ENCODE results near the gene PKD2L1.
A peak's percentile ranks its signal among the peaks of the same experiment; 100 is the strongest.
"Not testable (repeated sequence)": the region's sequence is repeated elsewhere in the genome, so short reads cannot be mapped to it uniquely, and the experiment has no call there.

Gene PKD2L1

GRCh38 chr10:100328198-100328597 is 1.8 kb downstream of the PKD2L1 start:
- no peak for DNase-seq

- no peak for DNase-seq
Measured at GRCh38 chr10:100327718-100328009, 2.4 kb downstream of the PKD2L1 start.

- no peak for DNase-seq
Measured at GRCh38 chr10:100327007-100327717, 2.9 kb downstream of the PKD2L1 start.

- DNase-seq: no peak
Measured at GRCh38 chr10:100325158-100325557, 4.9 kb downstream of the PKD2L1 start.

DNA sequence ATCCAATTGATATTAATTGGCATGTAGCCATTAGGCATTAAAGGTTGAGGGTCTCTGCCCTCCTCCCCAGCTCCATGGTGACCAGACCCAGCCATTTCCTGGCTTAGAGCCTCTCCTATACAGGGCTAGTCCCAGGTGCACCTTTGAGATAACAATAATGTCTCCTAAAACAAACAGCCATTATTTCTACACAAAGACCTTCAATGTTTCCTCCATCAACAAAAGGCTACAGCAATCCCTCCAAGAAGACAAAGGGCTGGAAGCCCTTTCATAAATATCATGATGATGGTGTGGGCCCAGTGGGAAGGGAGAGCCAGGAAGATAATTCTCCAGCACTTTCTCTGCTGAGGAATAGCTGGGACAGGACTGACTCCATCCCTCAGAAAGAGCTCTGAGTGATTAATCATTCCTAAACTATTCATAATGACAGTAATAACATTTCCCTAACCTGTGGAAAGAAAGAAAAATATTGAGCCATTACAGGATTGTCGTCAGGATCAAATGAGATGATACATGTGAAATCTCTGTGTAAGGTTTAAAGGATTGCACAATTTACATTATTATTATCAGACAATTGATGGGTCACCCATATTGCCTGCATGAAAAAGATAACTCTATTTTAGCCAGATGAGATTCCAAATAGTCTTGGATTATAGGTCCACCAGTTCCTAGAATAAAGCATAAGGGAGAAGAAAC is 10.2 kb downstream of the PKD2L1 start:
- DNase-seq: no peak

DNA sequence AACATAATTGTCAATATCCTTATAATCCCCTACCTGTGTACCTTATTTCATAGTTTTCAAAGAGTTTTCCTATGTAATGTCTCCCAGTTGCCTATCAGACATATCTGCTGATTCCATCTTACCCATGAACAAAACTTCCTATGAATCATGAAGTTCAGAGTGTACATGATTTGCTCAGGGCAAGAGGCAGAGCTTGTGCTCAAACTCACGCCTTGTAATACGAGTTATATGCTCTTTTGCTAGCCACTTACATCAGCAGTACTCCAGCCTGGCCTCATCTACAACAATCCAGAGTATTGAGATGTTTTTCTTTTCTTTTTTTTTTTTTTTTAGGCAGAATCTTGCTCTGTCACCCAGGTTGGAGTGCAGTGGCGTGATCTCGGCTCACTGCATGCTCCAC is 11.8 kb downstream of the PKD2L1 start:
- DNase-seq: no peak

GRCh38 chr10:100315615-100316014 is 14.4 kb downstream of the PKD2L1 start:
- no peak for DNase-seq

DNA sequence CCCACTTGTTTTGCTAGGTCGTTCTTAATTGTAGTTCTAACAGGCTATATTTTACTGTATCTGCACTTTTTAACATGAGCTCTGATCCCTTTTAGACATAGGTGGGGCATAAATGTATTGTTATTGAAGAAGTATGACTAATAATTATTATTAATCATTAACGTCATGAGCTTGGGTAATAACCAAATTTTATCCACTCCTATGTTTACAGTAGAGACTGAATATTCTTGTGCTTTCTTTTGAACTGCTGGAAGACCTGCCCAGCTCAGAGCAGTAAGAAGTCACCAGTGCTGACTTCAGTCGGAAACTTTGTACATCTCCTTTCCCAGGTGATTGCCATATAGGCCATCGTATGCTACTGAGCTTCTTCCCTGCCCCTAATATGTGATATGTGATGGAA is 18.7 kb downstream of the PKD2L1 start:
- DNase-seq: no peak

DNA sequence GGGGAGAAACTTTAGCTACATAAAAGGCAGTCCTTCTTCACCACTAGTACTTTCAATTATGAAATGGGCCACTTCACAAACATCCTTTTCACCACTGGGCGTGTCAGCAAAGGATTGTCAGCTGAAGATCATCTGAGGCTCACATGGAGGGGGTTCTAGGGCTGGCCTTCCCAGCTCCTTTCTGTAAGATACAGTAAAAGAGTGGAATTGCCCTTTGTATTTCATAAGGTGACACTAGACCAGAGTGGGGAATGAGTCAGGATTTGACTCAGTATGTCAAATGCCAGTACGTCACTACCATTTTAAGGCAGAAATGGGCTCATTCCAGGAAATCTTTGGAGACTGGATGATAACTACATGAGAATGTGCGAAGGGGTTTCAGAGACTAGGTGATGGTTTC is 22.3 kb downstream of the PKD2L1 start:
- DNase-seq: no peak

- DNase-seq: no peak
Measured at GRCh38 chr10:100306861-100307260, 23.2 kb downstream of the PKD2L1 start.

DNA sequence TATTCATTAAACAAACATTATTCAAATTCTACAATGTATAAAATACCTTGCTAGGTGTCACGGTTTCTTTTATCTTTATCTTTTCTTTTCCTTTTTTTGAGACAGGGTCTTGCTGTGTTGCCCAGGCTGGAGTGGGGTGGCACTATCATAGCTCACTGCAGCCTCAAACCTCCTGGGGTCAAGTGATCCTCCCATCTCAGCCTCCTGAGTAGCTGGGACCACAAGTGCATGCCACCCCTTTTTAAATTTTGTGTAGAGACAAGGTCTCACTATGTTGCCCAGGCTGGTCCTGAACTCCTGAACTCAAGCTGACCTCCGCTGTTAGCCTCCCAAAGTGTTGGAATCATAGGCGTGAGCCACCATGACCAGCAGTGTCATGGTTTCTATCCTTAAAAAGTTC is 25.6 kb downstream of the PKD2L1 start:
- DNase-seq: no peak

GRCh38 chr10:100303724-100304319 is 26.2 kb downstream of the PKD2L1 start:
- no peak for DNase-seq

GRCh38 chr10:100301123-100301522 is 28.9 kb downstream of the PKD2L1 start:
- not testable (repeated sequence) for DNase-seq

DNA sequence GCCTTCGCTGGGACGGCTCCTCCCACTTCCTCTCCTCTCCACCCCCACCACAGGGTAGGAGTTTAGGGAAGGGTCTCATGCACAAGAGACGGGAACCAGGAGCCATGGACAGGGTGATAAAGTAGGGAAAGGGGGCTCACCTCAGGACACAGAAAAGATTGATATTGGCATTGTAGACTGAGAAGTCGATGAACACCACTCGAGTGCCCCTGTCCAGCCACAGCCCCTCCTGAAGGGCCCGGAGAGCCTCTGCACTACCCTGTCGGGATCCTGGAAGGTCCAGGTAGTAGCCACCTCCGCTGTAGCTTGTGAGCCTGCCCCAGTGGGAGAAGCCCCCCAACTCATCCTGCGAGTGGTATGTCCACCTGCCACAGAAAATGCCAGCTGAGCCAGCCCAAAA is 32.8 kb downstream of the PKD2L1 start:
- no peak for DNase-seq

GRCh38 chr10:100293066-100293465 is 37.0 kb downstream of the PKD2L1 start:
- no peak for DNase-seq

DNA sequence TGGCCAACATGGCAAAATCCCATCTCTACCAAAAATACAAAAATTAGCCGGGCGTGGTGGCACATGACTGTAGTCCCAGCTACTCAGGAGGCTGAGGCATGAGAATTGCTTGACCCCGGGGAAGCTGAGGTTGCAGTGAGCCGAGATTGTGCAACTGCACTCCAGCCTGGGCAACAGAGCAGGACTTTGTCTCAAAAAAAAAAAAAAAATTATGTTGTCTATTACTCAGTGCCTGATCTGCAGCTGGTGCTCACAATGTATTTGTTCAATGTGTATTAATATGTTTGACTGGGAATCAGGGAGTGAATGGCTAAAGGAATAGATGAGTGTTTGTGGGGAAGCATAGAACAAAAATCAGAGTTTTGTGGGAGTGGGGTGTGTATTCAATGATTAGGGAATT is 37.7 kb downstream of the PKD2L1 start:
- DNase-seq: not testable (repeated sequence)

DNA sequence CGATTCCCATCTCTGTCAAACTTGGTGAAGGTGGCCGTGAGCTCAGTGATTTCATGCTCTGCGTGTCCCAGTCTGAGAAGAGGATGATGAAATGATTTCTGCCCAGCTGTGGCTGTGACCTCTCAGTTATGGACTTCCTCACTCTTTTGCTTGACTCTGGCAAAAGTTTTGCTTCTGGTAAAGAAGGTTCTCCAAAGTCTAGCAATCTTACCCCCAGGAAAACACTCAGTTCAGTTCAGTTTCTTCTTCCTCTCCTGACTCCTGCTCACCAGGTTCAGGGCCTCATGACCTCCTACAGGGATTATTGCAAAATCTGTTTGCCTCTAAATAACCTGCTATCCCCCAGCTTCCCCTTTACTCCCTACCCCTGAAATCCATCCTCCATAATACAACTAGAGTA is 38.7 kb downstream of the PKD2L1 start:
- no peak for DNase-seq

- no peak for DNase-seq
Measured at GRCh38 chr10:100289641-100290040, 40.4 kb downstream of the PKD2L1 start.

GRCh38 chr10:100288196-100288595 is 41.8 kb downstream of the PKD2L1 start:
- no peak for DNase-seq

- no peak for DNase-seq
Measured at GRCh38 chr10:100287756-100288155, 42.3 kb downstream of the PKD2L1 start.

DNA sequence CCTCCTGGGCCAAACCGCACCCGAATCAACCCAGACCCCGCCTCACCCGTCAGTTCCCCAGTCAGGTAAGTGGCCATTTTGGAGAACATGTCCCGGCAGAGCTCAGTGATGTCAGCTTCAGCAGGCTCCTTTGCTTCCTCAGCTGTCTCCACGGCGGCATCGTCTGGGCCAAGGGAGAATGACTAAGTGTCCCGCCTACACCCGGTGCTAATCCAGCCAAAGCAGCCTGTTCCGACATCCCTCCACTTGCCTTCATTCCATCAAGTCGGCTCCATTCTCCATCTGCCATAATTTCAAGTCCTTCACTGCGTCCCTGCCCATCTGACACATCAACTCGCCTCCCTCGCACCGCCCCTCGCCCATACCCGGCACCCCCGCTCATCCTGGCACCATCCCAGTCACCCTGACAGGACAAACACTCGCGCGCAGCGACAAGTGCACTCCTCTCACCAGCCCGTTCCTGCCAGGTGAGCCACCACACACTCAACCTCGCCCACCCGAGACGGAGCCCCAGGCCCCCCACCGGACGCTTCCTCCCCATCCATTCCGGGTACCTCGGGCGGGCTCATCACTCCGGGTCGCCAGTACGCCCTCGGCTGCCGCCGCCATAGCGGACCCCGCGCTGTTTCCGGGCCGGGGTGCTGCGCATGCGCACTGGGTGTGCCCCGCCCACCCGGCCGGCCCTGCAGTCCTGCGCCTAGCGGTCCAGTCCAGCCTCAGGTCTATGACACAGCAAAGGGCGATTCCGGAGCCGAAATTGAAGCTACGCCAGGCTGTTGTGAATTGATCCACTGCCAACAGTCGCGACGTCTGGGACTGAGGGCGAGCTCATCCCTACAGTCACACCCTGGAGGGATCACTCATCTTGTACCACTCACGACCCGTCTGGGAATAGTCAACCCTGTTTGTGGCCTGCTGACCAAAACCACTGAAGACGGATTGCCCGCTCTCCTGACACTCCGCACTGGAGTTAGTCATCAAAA is 43.7 kb downstream of the PKD2L1 start, which contains the start of gene BLOC1S2:
Gene BLOC1S2 (minus strand): TSS at position 630 of the 983 bp plus-strand sequence. CDS start 21 bp downstream, at position 609.
- peak; percentile 83 for DNase-seq

GRCh38 chr10:100285326-100285725 is 44.7 kb downstream of the PKD2L1 start:
- DNase-seq: not testable (repeated sequence)

- DNase-seq: no peak
Measured at GRCh38 chr10:100282907-100283306, 47.1 kb downstream of the PKD2L1 start.
